ENCODE results near the gene DESI1.

GRCh38 chr22:41579997-41580355, 40.9 kb downstream of the DESI1 start:
- TF ChIP-seq CTCF (IDR thresholded peaks at IDR 0.05; ENCODE audit: insufficient read depth, low read length, poor library complexity, severe bottlenecking) (no peak), EZH2phosphoT487 (conservative IDR thresholded peaks at IDR 0.05; ENCODE audit: low read length) (no peak)
